Keratinocyte (primary cell): ENCODE data around the gene MCTP2. TPM values are rescaled to one million over a fixed set of nuclear protein-coding genes. Genes with fewer than 3 reads are reported as not detected.

Experiments
- DNase-seq: peaks from one replicate; pipeline ENCODE4 v3.0.0-alpha.2; 2011; ENCODE audit warnings: low read depth, missing footprints, low spot score
- FAIRE-seq: peaks from 2 replicates; lab custom pipeline; 2011; peaks lifted over from hg19 to GRCh38; lab: Jason Lieb, UNC
- H2AFZ ChIP-seq: 2 replicates; pipeline ENCODE4 v1.6.0; 2012; ENCODE audit warnings: low read length, control low read depth, inconsistent platforms; ENCODE audit not compliant: control insufficient read depth
- H3K27ac ChIP-seq: 2 replicates; pipeline ENCODE4 v1.5.1; 2011; ENCODE audit warnings: low read length; ENCODE audit not compliant: control insufficient read depth, insufficient read depth
- H3K27me3 ChIP-seq: 3 replicates; pipeline ENCODE4 v1.6.0; 2011; ENCODE audit warnings: low read length; ENCODE audit not compliant: control insufficient read depth, insufficient read depth; ENCODE audit errors: extremely low read depth
- H3K36me3 ChIP-seq, 2 experiments: 2 replicates in 1 of 2; 3 replicates in 1 of 2; pipeline ENCODE4 v1.5.1; 2011; ENCODE audit warnings: low read length in 2 of 2, mild to moderate bottlenecking in 1 of 2; ENCODE audit not compliant: control insufficient read depth in 2 of 2, insufficient read depth in 2 of 2; ENCODE audit errors: extremely low read depth in 1 of 2
- H3K4me1 ChIP-seq: 3 replicates; pipeline ENCODE4 v1.5.1; 2011; ENCODE audit warnings: low read length; ENCODE audit not compliant: control insufficient read depth, insufficient read depth; ENCODE audit errors: extremely low read depth
- H3K4me2 ChIP-seq: 3 replicates; pipeline ENCODE4 v1.6.0; 2011; ENCODE audit warnings: low read depth, low read length; ENCODE audit not compliant: control insufficient read depth, insufficient read depth; ENCODE audit errors: extremely low read depth
- H3K4me3 ChIP-seq, 3 experiments: fragments of 200-600 bp in 1 of 3; sonication (generic) in 1 of 3; 2 replicates in 2 of 3; 3 replicates in 1 of 3; pipeline ENCODE4 v1.5.1; 2011 to 2016; ENCODE audit warnings: low read length in 3 of 3, mild to moderate bottlenecking in 3 of 3, control low read depth in 2 of 3, inconsistent platforms in 1 of 3, low read depth in 1 of 3, mixed read lengths in 1 of 3, mixed run types in 1 of 3, moderate library complexity in 1 of 3; ENCODE audit not compliant: control insufficient read depth in 2 of 3, insufficient read depth in 2 of 3; ENCODE audit errors: extremely low read depth in 1 of 3
- H3K79me2 ChIP-seq: 2 replicates; pipeline ENCODE4 v1.6.0; 2012; ENCODE audit warnings: low read length; ENCODE audit not compliant: control insufficient read depth, insufficient read depth
- H3K9ac ChIP-seq: 3 replicates; pipeline ENCODE4 v1.6.0; 2011; ENCODE audit warnings: low read length; ENCODE audit not compliant: control insufficient read depth, insufficient read depth; ENCODE audit errors: extremely low read depth
- H3K9me1 ChIP-seq: 3 replicates; pipeline ENCODE4 v1.6.0; 2011; ENCODE audit warnings: low read length; ENCODE audit not compliant: control insufficient read depth, insufficient read depth; ENCODE audit errors: extremely low read depth
- H3K9me3 ChIP-seq: 2 replicates; pipeline ENCODE4 v1.5.1; 2012; ENCODE audit warnings: low read depth, low read length; ENCODE audit not compliant: control insufficient read depth
- H4K20me1 ChIP-seq: 3 replicates; pipeline ENCODE4 v1.6.0; 2011; ENCODE audit warnings: low read length; ENCODE audit not compliant: control insufficient read depth, insufficient read depth; ENCODE audit errors: extremely low read depth
- CTCF ChIP-seq, 3 experiments: IDR thresholded peaks in 1 of 3; conservative IDR thresholded peaks in 1 of 3; optimal IDR thresholded peaks in 1 of 3; 2 replicates in 2 of 3; 3 replicates in 1 of 3; pipeline versions ENCODE3 to v1.5.1; 2011; ENCODE audit warnings: low read length in 3 of 3, mild to moderate bottlenecking in 3 of 3, moderate library complexity in 2 of 3, control low read depth in 1 of 3, inconsistent platforms in 1 of 3; ENCODE audit not compliant: insufficient read depth in 2 of 3; ENCODE audit errors: extremely low read depth in 1 of 3
- EZH2 ChIP-seq: IDR thresholded peaks from one replicate; pipeline ENCODE4 v1.6.1; 2012; ENCODE audit warnings: inconsistent platforms, mild to moderate bottlenecking, low read length, moderate library complexity
- dilution Hi-C: fragments of 300-500 bp; cut with MboI; formaldehyde crosslinking; loops from one replicate; pipeline ENCODE4 v1.7.0; 2020; ENCODE audit warnings: low sequenced_read_pairs; ENCODE audit not compliant: extremely low pct_ligation_motif_present
- polyA plus RNA-seq, 5 experiments: library from polyadenylated mRNA; depleted of rRNA in 3 of 5; stranded (reverse) in 3 of 5; stranded (forward) in 1 of 5; unstranded in 1 of 5; fragments of >200 nt; gene quantifications; 1 replicate in 1 of 5; 2 replicates in 3 of 5; 3 replicates in 1 of 5; pipeline versions ENCODE4 v1.2.1 to v1.2.3, GENCODE V29; 2011 to 2012; ENCODE audit warnings: missing spikeins in 2 of 5, low read depth in 1 of 5, low replicate concordance in 1 of 5

The MCTP2 gene
- polyA plus RNA-seq, 1 donor (not counting 4 experiments of a cell fraction or from before 2014, with no cell fraction given): 22.0 TPM

- peaks cover 52% of the 10 kb centered on the region for H3K4me1 ChIP-seq
- peak overlapping the region; percentile 44 for H3K9ac ChIP-seq
- peak overlapping the region in 2 of 3 experiments; percentile 11 to 31 for H3K4me3 ChIP-seq
- no peaks in the 10 kb centered on the region for H3K36me3 ChIP-seq
- peak; percentile 87 for FAIRE-seq
- peaks cover 2% of the 10 kb centered on the region for H3K9me3 ChIP-seq
- dilution Hi-C loops: no loop called here
- no peaks in the 10 kb centered on the region for H3K9me1 ChIP-seq
- peak overlapping the region; percentile 66 for H2AFZ ChIP-seq
- no peak for TF ChIP-seq CTCF (optimal IDR thresholded peaks at IDR 0.05 in 1 of 3, IDR thresholded peaks at IDR 0.05 in 1 of 3, conservative IDR thresholded peaks at IDR 0.05 in 1 of 3; ENCODE audit: extremely low read depth in 1 of 3, insufficient read depth in 2 of 3, low read length in 3 of 3)
- no peak for TF ChIP-seq EZH2
- no peaks in the 10 kb centered on the region for H3K27me3 ChIP-seq
- DNase-seq: peak; percentile 57
- H3K79me2 ChIP-seq: peaks cover 66% of the 10 kb centered on the region
- H4K20me1 ChIP-seq: no peaks in the 10 kb centered on the region
- H3K4me2 ChIP-seq: peak overlapping the region; percentile 75
- peak overlapping the region; percentile 78 for H3K27ac ChIP-seq
Measured at GRCh38 chr15:94239474-94239873, 8.1 kb downstream of the MCTP2 start.

GRCh38 chr15:94240480-94240879 lies 9.1 kb downstream of the MCTP2 start:
- no peak overlapping the region for H3K9ac ChIP-seq
- no peaks in the 10 kb centered on the region for H3K27me3 ChIP-seq
- H3K4me1 ChIP-seq: peaks cover 50% of the 10 kb centered on the region
- TF ChIP-seq EZH2 (no peak), CTCF (optimal IDR thresholded peaks at IDR 0.05 in 1 of 3, IDR thresholded peaks at IDR 0.05 in 1 of 3, conservative IDR thresholded peaks at IDR 0.05 in 1 of 3; ENCODE audit: extremely low read depth in 1 of 3, insufficient read depth in 2 of 3, low read length in 3 of 3) (no peak)
- H3K9me3 ChIP-seq: peaks cover 2% of the 10 kb centered on the region
- dilution Hi-C loops: no loop called here
- peaks cover 57% of the 10 kb centered on the region for H3K79me2 ChIP-seq
- no peaks in the 10 kb centered on the region for H3K9me1 ChIP-seq
- no peaks in the 10 kb centered on the region for H4K20me1 ChIP-seq
- no peak overlapping the region for H2AFZ ChIP-seq
- FAIRE-seq (no peak), DNase-seq (no peak)
- no peak overlapping the region for H3K4me3 ChIP-seq
- H3K27ac ChIP-seq: no peak overlapping the region
- H3K4me2 ChIP-seq: peak overlapping the region; percentile 75
- H3K36me3 ChIP-seq: no peaks in the 10 kb centered on the region
